Stimulated activated naive CD8-positive, alpha-beta T cell treated with anti-CD3 and anti-CD28 coated beads, Interleukin-15, amount 100 ng/mL, for 72 hours (primary cell): ENCODE data around the gene NDUFV1.
"Not testable (repeated sequence)": the region's sequence is repeated elsewhere in the genome, so short reads cannot be mapped to it uniquely, and the experiment has no call there.

Experiments
- ATAC-seq: fragments of 150-1000 bp; cut with Tn5 transposase; 2 replicates; pipeline ENCODE4 v1.10.0; 2021; ENCODE audit warnings: mild to moderate bottlenecking, moderate library complexity
- DNase-seq, 2 donors: peaks; one replicate each; pipeline ENCODE4 v3.0.0; 2021 to 2022
- H3K27ac Mint-ChIP-seq, 2 donors: one replicate each; pipeline ENCODE4 v1.8.0; 2022; ENCODE audit warnings: mild to moderate bottlenecking in 2 of 2, mixed read lengths in 2 of 2, moderate library complexity in 2 of 2
- H3K27me3 Mint-ChIP-seq: one replicate; pipeline ENCODE4 v1.8.0; 2022; ENCODE audit warnings: mixed read lengths
- H3K4me1 Mint-ChIP-seq: one replicate; pipeline ENCODE4 v1.8.0; 2022; ENCODE audit warnings: mild to moderate bottlenecking, mixed read lengths
- H3K4me3 Mint-ChIP-seq, 2 donors: one replicate each; pipeline ENCODE4 v1.8.0; 2022; ENCODE audit warnings: mild to moderate bottlenecking in 2 of 2, mixed read lengths in 2 of 2, moderate library complexity in 1 of 2
- H3K9me3 Mint-ChIP-seq, 2 donors: one replicate each; pipeline ENCODE4 v1.8.0; 2022; ENCODE audit warnings: mixed read lengths in 2 of 2

The NDUFV1 gene

DNA sequence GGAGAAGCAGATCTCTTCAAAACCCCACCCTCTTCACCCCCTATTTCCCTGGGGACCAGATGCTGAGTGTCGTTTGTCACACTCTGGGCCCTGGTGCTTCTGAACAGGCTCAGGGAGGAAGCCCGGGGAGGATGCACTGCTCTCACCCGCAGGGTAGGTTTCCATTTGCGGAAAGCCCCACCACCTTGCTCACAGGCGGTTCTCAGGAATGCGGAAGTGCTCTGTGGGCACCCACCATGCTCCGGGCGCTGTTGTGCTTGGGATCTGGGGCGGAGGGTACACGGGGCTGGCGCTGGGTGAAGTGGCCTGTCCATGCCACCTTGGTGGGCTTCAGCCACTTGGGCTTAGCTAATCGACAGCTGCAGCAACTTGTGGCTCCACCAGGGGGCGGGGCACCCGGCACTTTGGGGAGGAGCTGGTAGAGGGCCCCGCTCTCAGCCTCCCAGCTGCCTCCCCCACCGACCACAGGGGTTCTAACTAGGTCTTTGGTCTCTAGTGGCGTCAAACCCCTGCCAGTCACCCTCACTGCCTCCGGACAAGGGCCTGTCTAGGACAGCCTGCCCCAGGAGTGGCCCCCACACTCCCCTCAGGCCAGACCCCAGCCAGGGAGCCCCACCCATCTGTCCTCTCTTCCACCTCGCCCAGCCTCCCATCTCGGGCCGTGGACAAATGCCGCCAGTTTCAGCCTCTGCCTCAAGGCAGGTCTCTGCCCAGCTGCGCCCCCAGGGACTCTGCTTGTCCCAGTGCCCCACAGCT, 7.4 kb downstream of the NDUFV1 start:
- H3K9me3 Mint-ChIP-seq: no peaks in the 10 kb centered on the region
- peak; percentile 80 to 86 for DNase-seq
- no peaks in the 10 kb centered on the region for H3K27me3 Mint-ChIP-seq
- H3K4me3 Mint-ChIP-seq: peak overlapping the region; percentile 85 to 93
- peak; percentile 85 for ATAC-seq
- H3K4me1 Mint-ChIP-seq: peaks cover 61% of the 10 kb centered on the region
- H3K27ac Mint-ChIP-seq: peak overlapping the region; percentile 96 to 98

DNA sequence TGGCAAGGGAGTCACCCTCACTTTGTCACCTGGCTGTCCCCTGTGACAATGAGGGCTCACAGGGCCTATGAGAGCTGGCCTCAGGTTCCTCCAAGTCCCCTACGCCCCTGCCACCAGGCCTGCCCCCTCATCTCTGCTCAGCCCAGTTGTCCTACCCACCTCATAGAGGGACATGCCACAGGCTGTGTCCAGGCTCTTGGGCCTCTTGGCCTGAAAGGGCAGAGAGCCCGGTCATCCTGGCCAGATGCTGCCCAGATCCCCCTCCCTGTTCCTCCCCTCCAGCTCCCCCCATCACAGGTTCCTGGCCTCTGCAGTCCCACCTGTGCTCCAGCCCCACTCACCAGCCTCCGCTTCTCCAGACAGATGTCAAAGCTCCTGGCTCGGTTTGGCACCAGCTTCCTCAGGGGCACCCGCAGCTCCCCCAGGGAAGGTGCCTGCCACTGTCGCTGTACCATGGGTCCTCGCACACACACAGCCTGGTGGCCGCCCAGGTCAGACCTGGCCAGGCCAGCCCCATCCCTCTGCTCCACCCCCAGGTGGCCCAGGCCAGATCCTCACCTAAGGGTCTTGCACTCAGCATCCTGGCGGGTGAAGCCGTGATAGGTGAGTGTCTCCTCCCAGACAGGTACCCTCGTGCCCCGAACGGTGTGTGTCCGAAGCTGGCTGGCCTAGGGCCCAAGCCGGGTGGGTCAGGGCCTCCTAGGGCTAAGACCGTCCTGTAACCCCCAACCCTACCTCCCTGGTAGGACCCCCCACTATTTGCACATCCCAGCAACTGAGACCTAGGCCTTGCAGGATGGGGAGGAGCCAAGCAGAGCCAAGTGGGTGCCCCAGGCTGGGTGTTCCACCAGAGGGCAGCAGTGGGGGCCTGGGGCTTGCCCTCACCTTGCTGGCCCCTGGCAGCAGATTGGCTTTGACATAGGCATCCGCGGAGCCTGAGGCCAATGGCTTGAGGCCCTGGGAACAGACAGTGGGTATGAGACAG, 8.3 kb downstream of the NDUFV1 start:
- DNase-seq (peak; percentile 74 to 86), ATAC-seq (peak; percentile 73)
- Mint-ChIP-seq H3K27me3 (no peaks in the 10 kb centered on the region), H3K9me3 (no peaks in the 10 kb centered on the region), H3K4me1 (peaks cover 56% of the 10 kb centered on the region), H3K27ac (peak overlapping the region; percentile 96 to 98), H3K4me3 (peak overlapping the region; percentile 85 to 93)

DNA sequence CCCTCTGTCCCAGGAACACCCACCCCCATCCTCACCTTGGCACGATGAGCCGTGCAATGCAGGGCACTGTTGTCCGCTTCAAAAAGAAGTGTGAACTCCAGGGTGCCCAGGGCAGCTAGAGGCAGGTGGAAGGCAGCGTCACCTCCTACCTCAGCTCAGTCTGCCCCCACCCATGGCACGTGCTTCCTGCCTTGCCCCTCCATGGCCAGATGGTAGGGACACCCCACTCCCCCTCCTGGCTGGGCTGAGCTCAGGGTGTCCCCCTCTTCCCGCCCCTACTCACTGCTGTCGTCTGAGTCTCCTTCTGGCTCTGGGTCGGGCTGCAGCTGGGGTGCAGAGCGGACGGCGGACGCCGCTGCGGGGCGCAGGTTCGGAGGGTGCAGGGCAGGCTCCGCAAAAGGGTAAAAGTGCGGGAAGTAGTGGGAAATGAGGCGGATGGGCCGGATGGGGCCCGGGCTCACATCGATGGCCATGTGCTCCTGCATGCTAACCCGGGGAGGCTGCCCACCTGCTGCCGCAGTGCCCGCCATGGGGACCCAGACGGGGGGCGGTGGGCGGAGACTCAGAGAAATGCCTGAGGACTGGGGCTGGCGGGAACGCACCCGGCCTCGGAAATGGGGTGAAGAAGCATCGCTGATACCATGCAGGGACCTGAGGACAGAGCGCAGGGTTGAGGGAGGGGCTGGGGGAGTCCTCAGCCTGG, 9.1 kb downstream of the NDUFV1 start:
- peak overlapping the region; percentile 92 to 96 for H3K27ac Mint-ChIP-seq
- ATAC-seq (peak; percentile 27), DNase-seq (no peak)
- H3K9me3 Mint-ChIP-seq: no peaks in the 10 kb centered on the region
- peak overlapping the region; percentile 85 to 93 for H3K4me3 Mint-ChIP-seq
- H3K4me1 Mint-ChIP-seq: peaks cover 56% of the 10 kb centered on the region
- H3K27me3 Mint-ChIP-seq: no peaks in the 10 kb centered on the region

DNA sequence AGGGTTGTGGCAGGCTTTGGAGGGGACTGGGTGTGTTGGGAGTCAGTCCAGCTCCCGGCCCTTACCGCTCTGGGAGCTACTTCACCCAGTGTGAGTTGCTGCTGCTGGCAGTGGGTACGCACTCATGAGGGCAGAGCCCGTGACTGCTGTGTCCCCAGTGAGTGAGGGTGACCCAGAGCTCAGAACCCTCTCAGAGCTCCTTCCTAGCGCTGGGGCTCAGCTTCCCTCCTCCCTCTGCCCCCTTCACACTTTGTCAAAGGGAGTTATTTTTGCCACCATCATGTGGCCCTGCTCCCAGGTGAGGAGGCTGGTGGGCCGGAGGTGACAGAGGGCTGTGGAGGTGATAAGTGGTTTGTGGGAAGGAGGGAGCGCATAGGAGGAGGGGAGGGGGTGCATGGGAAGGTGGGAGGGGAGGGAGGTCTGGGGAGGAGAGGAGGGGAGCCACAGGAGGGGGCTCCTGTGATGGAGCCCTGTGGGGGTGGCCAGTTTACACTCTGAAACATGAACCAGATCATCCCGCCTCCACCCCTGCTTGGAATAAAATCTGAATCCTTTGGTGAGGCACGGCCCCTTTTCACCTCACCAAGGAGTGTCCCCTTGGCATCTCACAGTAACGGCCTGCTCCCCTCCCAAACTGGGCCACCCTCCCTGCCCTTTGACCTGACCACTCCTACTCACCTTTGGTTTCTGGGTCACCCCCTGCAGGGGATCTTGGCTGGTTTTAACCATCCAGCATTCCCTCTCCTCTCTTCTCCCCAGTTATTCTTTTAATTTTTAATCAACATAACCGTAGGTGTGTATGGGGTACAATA, 9.9 kb downstream of the NDUFV1 start:
- ATAC-seq (no peak), DNase-seq (no peak)
- peaks cover 56% of the 10 kb centered on the region for H3K4me1 Mint-ChIP-seq
- no peaks in the 10 kb centered on the region for H3K27me3 Mint-ChIP-seq
- peak overlapping the region; percentile 72 to 96 for H3K27ac Mint-ChIP-seq
- H3K4me3 Mint-ChIP-seq: peak overlapping the region; percentile 85 to 93
- no peaks in the 10 kb centered on the region for H3K9me3 Mint-ChIP-seq

DNA sequence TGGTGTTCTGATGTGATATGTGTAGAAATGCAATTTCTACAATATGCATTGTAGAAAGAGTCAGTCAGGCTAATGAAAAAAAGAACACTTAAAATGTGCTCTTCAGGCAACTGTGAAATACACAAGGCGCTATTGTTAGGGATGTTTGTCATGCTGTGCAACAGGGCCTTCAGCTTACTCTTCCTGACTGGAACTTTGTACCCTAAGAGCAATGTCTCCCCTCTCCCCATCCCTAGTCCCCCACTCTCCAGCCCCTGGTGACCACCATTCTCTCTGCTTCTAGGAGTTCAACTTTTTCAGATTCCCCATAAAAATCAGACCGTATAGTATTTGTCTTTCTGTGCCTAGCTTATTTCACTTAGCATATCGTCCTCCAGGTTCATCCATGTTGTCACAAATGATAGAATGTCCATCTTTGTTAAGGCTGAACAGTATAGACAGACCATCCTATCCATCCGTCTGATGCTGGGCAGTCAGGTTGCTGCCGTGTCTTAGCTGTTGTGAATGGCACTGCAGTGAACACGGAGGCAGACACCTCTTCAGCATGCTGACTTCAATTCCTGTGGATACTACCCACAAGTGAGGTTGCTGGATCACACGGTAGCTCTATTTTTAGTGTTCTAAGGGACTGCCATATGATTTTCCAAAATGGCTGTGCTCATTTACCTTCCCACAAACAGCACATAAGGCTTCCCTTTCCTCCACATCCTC, 10.7 kb downstream of the NDUFV1 start:
- DNase-seq (no peak), ATAC-seq (no peak)
- H3K4me1 Mint-ChIP-seq: peaks cover 49% of the 10 kb centered on the region
- no peaks in the 10 kb centered on the region for H3K27me3 Mint-ChIP-seq
- H3K4me3 Mint-ChIP-seq: peak overlapping the region; percentile 46 to 93
- H3K9me3 Mint-ChIP-seq: no peaks in the 10 kb centered on the region
- H3K27ac Mint-ChIP-seq: peak overlapping the region in 1 of 2 donors; percentile 89

DNA sequence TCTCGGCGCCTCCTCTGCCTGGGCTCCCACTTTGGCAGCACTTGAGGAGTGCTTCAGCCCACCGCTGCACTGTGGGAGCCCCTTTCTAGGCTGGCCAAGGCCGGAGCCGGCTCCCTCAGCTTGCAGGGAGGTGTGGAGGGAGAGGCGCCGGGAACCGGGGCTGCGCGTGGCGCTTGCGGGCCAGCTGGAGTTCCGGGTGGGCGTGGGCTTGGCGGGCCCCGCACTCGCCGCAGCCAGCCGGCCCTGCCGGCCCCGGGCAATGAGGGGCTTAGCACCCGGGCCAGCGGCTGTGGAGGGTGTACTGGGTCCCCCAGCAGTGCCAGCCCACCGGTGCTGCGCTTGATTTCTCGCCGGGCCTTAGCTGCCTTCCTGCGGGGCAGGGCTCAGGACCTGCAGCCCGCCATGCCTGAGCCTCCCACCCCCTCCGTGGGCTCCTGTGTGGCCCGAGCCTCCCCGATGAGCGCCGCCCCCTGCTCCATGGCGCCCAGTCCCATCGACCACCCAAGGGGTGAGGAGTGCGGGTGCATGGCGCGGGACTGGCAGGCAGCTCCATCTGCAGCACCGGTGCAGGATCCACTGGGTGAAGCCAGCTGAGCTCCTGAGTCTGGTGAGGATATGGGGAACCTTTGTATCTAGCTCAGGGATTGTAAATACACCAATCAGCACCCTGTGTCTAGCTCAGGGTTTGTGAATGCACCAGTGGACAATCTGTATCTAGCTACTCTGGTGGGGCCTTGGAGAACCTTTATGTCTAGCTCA, 12.3 kb downstream of the NDUFV1 start:
- H3K27ac Mint-ChIP-seq, ATAC-seq, H3K9me3 Mint-ChIP-seq, H3K27me3 Mint-ChIP-seq, H3K4me3 Mint-ChIP-seq, DNase-seq: not testable (repeated sequence)
- H3K4me1 Mint-ChIP-seq: peaks cover 32% of the 10 kb centered on the region

DNA sequence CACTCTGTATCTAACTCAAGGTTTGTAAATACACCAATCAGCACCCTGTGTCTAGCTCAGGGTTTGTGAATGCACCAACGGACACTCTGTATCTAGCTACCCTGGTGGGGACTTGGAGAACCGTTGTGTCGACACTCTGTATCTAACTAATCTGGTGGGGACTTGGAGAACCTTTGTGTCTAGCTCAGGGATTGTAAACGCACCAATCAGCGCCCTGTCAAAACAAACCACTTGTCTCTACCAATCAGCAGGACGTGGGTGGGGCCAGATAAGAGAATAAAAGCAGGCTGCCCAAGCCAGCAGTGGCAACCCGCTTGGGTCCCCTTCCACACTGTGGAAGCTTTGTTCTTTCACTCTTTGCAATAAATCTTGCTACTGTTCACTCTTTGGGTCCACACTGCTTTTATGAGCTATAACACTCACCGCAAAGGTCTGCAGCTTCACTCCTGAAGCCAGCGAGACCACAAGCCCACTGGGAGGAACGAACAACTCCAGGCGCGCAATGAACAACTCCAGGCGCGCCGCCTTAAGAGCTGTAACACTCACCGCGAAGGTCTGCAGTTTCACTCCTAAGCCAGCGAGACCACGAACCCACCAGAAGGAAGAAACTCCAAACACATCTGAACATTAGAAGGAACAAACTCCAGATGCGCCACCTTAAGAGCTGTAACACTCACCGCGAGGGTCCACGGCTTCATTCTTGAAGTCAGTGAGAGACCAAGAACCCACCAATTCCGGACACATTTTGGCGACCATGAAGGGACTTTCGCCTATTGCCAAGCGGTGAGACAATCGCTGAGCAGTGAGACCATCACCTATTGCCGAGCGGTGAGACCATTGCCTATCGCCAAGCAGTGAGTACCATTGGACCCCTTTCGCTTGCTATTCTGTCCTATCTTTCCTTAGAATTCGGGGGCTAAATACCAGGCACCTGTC, 13.2 kb downstream of the NDUFV1 start:
- H3K4me1 Mint-ChIP-seq: peaks cover 23% of the 10 kb centered on the region
- not testable (repeated sequence) for H3K27me3 Mint-ChIP-seq, H3K9me3 Mint-ChIP-seq, ATAC-seq, DNase-seq, H3K4me3 Mint-ChIP-seq, H3K27ac Mint-ChIP-seq

DNA sequence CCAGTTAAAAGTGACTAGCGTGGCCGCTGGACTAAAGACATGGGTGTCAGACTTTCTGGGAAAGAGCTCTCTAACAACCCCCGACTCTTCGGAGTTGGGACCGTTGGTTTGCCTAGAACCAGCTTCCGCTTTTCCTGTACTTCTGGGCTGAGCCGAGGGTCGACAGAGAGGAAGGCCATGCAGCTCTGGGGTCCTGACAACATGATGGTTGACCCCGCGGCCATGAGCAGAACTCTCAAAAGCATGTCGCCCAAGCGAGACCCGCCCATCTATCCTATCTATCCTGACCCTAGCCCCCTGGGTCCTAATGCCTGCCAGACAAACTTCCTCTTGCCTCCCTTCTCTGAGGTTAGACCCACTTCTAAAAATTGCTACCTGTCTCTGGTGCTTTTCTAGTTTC, 13.9 kb downstream of the NDUFV1 start:
- peaks cover 16% of the 10 kb centered on the region for H3K4me1 Mint-ChIP-seq
- not testable (repeated sequence) for H3K9me3 Mint-ChIP-seq, H3K27ac Mint-ChIP-seq, ATAC-seq, H3K27me3 Mint-ChIP-seq, H3K4me3 Mint-ChIP-seq, DNase-seq

DNA sequence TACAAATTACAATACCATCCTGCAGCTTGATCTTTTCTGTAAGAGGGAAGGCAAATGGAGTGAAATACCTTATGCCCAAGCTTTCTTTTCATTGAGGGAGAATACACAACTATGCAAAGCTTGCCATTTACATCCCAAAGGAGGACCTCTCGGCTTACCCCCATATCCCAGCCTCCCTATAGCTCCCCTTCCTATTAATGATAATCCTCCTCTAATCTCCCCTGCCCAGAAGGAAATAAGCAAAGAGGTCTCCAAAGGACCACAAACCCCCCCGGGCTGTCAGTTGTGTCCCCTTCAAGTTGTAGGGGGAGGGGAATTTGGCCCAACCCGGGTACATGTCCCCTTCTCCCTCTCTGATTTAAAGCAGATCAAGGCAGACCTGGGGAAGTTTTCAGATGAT, 15.2 kb downstream of the NDUFV1 start:
- H3K27ac Mint-ChIP-seq, H3K9me3 Mint-ChIP-seq, DNase-seq, H3K27me3 Mint-ChIP-seq, H3K4me3 Mint-ChIP-seq, ATAC-seq, H3K4me1 Mint-ChIP-seq: not testable (repeated sequence)

DNA sequence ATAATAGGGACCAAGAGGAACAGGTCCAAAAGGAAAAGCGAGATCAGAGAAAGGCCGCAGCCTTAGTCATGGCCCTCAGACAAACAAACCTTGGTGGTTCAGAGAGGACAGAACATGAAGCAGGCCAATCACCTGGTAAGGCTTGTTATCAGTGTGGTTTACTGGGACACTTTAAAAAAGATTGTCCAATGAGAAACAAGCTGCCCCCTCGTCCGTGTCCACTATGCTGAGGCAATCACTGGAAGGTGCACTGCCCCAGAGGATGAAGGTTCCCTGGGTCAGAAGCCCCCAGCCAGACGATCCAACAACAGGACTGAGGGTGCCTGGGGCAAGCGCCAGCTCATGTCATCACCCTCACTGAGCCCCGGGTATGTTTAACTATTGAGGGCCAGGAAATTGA, 16.2 kb downstream of the NDUFV1 start:
- DNase-seq, H3K9me3 Mint-ChIP-seq, H3K27me3 Mint-ChIP-seq, H3K4me3 Mint-ChIP-seq, H3K27ac Mint-ChIP-seq, ATAC-seq: not testable (repeated sequence)
- H3K4me1 Mint-ChIP-seq: peaks cover 14% of the 10 kb centered on the region

DNA sequence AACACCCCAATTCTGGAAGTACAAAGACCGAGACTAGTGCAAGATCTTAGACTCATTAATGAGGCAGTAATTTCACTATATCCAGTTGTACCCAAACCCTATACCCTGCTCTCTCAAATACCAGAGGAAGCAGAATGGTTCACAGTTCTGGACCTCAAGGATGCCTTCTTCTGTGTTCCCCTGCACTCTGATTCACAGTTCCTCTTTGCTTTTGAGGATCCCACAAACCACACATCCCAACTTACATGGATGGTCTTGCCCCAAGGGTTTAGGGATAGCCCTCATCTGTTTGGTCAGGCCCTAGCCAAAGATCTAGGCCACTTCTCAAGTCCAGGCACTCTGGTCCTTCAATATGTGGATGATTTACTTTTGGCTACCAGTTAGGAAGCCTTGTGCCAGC, 17.1 kb downstream of the NDUFV1 start:
- ATAC-seq, H3K9me3 Mint-ChIP-seq, DNase-seq, H3K27me3 Mint-ChIP-seq, H3K4me3 Mint-ChIP-seq, H3K27ac Mint-ChIP-seq: not testable (repeated sequence)
- peaks cover 23% of the 10 kb centered on the region for H3K4me1 Mint-ChIP-seq

DNA sequence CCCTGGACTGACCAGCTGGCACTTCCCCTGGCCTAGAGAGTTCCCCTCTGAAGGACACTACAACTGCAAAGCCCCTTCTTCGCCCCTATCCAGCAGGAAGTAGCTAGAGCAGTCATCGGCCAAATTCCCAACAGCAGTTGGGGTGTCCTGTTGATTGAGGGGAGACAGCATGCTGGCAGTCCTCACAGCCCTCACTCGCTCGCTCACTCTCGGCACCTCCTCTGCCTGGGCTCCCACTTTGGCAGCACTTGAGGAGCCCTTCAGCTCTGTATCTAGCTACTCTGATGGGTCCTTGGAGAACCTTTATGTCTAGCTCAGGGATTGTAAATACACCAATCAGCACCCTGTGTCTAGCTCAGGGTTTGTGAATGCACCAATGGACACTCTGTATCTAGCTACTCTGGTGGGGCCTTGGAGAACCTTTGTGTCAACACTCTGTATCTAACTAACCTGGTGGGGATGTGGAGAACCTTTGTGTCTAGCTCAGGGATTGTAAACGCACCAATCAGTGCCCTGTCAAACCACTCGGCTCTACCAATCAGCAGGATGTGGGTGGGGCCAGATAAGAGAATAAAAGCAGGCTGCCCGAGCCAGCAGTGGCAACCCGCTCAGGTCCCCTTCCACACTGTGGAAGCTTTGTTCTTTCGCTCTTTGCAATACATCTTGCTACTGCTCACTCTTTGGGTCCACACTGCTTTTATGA, 19.5 kb downstream of the NDUFV1 start:
- not testable (repeated sequence) for DNase-seq, ATAC-seq, H3K9me3 Mint-ChIP-seq, H3K27me3 Mint-ChIP-seq, H3K27ac Mint-ChIP-seq, H3K4me3 Mint-ChIP-seq
- peaks cover 36% of the 10 kb centered on the region for H3K4me1 Mint-ChIP-seq
